Trophoblast cell (in vitro differentiated cells and primary cell): ENCODE measurements around the gene IFITM10.

ENCODE experiments used
- DNase-seq, 2 donors: peaks; one replicate each; pipeline ENCODE4 v3.0.0-alpha.2; 2016
- H2AFZ ChIP-seq: 2 replicates; pipeline ENCODE4 v1.6.1; 2013; ENCODE audit warnings: low read length, moderate library complexity, mild to moderate bottlenecking; ENCODE audit not compliant: insufficient read depth, poor library complexity
- H2AK5ac ChIP-seq: 2 replicates; pipeline ENCODE4 v1.6.1; 2013; ENCODE audit warnings: mild to moderate bottlenecking, low read length
- H2BK120ac ChIP-seq: 2 replicates; pipeline ENCODE4 v1.6.1; 2013; ENCODE audit warnings: low read length, mild to moderate bottlenecking, moderate library complexity; ENCODE audit not compliant: insufficient read depth, poor library complexity
- H2BK12ac ChIP-seq: 2 replicates; pipeline ENCODE4 v1.6.1; 2013; ENCODE audit warnings: mild to moderate bottlenecking, low read length, moderate library complexity
- H2BK5ac ChIP-seq: 2 replicates; pipeline ENCODE4 v1.6.1; 2013; ENCODE audit warnings: low read length, low read depth, moderate library complexity, mild to moderate bottlenecking; ENCODE audit not compliant: poor library complexity
- H3K14ac ChIP-seq: 2 replicates; pipeline ENCODE4 v1.6.1; 2013; ENCODE audit warnings: mild to moderate bottlenecking, low read length
- H3K18ac ChIP-seq: 2 replicates; pipeline ENCODE4 v1.6.1; 2013; ENCODE audit warnings: mild to moderate bottlenecking, low read length
- H3K23ac ChIP-seq: 2 replicates; pipeline ENCODE4 v1.6.1; 2013; ENCODE audit warnings: low read length
- H3K27ac ChIP-seq: 2 replicates; pipeline ENCODE4 v1.5.1; 2013; ENCODE audit warnings: low read depth, mild to moderate bottlenecking, inconsistent platforms, low read length, moderate library complexity
- H3K27me3 ChIP-seq: 2 replicates; pipeline ENCODE4 v1.6.1; 2013; ENCODE audit warnings: inconsistent platforms, mild to moderate bottlenecking, low read length, moderate library complexity; ENCODE audit not compliant: insufficient read depth
- H3K36me3 ChIP-seq, 2 experiments: 1 replicate in 1 of 2; 2 replicates in 1 of 2; pipeline ENCODE4 v1.6.1; 2013; ENCODE audit warnings: low read length in 2 of 2, mild to moderate bottlenecking in 2 of 2, moderate library complexity in 1 of 2; ENCODE audit not compliant: insufficient read depth in 2 of 2, control insufficient read depth in 1 of 2
- H3K4ac ChIP-seq: 2 replicates; pipeline ENCODE4 v1.6.1; 2013; ENCODE audit warnings: low read depth, mild to moderate bottlenecking, low read length, moderate library complexity
- H3K4me1 ChIP-seq, 2 experiments: 1 replicate in 1 of 2; 2 replicates in 1 of 2; pipeline ENCODE4 v1.6.1; 2013; ENCODE audit warnings: low read length in 2 of 2, mild to moderate bottlenecking in 2 of 2, moderate library complexity in 1 of 2; ENCODE audit not compliant: insufficient read depth in 2 of 2, control insufficient read depth in 1 of 2
- H3K4me2 ChIP-seq: 2 replicates; pipeline ENCODE4 v1.6.1; 2013; ENCODE audit warnings: inconsistent platforms, mild to moderate bottlenecking, low read length, moderate library complexity
- H3K4me3 ChIP-seq: 2 replicates; pipeline ENCODE4 v1.5.1; 2013; ENCODE audit warnings: mild to moderate bottlenecking, low read depth, low read length, inconsistent platforms
- H3K79me1 ChIP-seq: one replicate; pipeline ENCODE4 v1.6.1; 2013; ENCODE audit warnings: low read length
- H3K79me2 ChIP-seq: 2 replicates; pipeline ENCODE4 v1.6.1; 2013; ENCODE audit warnings: low read length, mild to moderate bottlenecking; ENCODE audit not compliant: control insufficient read depth, insufficient read depth, poor library complexity
- H3K9ac ChIP-seq: 2 replicates; pipeline ENCODE4 v1.6.1; 2013; ENCODE audit warnings: mild to moderate bottlenecking, low read length
- H3K9me3 ChIP-seq: 2 replicates; pipeline ENCODE4 v1.6.1; 2013; ENCODE audit warnings: low read depth, mild to moderate bottlenecking, control low read depth, inconsistent platforms, low read length; ENCODE audit not compliant: insufficient read depth
- H4K12ac ChIP-seq: 2 replicates; pipeline ENCODE4 v1.6.1; 2013; ENCODE audit warnings: low read depth, mild to moderate bottlenecking, low read length, moderate library complexity
- H4K8ac ChIP-seq: 2 replicates; pipeline ENCODE4 v1.6.1; 2013; ENCODE audit warnings: low read depth, mild to moderate bottlenecking, low read length, moderate library complexity
- H4K91ac ChIP-seq: one replicate; pipeline ENCODE4 v1.6.1; 2013; ENCODE audit warnings: low read depth, mild to moderate bottlenecking, low read length, moderate library complexity
- WGBS: extraction: QIAGEN DNeasy Blood & Tissue Kit; methylation state at CpG from one replicate; pipeline ENCODE4 v1.1.7; 2013; ENCODE audit warnings: missing lambda C conversion rate; ENCODE audit not compliant: insufficient read length, insufficient coverage; ENCODE audit errors: extremely low coverage; 5-methylcytosine and 5-hydroxymethylcytosine counted together

Gene IFITM10

DNA sequence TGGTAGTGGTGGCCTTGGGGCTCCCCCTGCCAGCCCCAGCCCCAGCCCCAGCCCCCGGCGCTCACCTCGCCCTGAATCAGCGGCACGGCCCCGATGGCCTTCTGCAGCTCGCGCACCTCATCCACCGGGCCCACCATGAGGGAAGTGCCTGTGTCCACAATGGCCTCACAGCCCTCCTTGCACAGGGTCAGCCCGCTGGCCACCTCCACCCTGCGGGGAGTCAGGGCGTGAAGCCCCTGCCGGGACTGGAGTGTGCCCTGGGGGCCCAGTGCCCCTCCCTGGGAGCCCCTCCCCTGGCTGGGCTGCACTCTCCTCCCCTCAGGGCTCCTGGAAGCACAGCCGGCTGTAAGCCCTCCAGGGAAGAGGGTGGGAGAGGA lies 3.5 kb upstream of the IFITM10 start:
- Histone ChIP-seq H2AK5ac (no peak overlapping the region), H2AFZ (no peak overlapping the region), H4K8ac (no peak overlapping the region), H3K27ac (no peak overlapping the region), H4K91ac (no peak overlapping the region), H2BK12ac (no peak overlapping the region), H2BK5ac (no peak overlapping the region), H3K9me3 (peaks cover 1% of the 10 kb centered on the region), H2BK120ac (no peak overlapping the region), H3K4me2 (no peak overlapping the region), H3K9ac (no peak overlapping the region), H3K14ac (no peak overlapping the region), H3K18ac (no peak overlapping the region), H3K36me3 (peaks cover 39 to 53% of the 10 kb centered on the region in 2 experiments), H3K27me3 (peaks cover 15% of the 10 kb centered on the region), H3K23ac (no peak overlapping the region), H4K12ac (no peak overlapping the region), H3K79me2 (no peaks in the 10 kb centered on the region), H3K79me1 (no peaks in the 10 kb centered on the region), H3K4me3 (peak overlapping the region; percentile 30), H3K4ac (no peak overlapping the region), H3K4me1 (no peaks in the 10 kb centered on the region)
- DNase-seq = no peak
- WGBS = no CpG with 5 or more reads among the region's 14 CpGs

DNA sequence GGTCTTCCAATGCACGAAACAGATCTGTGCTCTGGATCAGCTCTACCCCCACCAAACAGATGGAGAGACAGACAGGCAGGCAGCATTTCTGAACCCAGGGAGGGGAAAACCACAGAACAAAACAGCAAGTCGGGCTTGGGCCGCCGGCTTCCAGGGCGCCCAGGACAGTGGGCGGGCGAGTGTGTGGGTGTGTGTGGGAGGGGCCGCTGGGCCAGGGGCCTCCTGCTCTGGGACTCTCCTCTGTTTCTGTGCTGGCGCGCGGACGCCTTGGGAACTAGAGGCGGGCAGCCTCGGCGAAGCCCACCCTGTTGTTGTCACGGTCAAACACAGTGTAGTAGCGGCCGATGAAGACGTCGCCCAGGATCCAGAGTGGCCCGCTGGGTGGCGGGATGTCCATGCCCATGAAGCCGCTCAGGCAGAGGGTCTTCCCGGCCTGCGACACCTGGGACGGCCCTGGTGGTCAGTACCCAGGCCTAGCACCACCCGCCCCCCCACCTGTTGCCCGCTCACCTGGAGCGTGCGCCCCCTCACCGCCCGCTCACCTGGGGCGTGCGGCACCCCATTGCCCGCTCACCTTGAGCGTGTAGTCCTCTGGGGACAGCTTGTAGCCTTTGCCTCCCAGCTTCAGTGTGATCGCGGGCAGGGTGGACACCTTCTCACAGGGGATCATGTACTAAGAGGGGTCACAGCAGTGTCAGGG lies 3.0 kb upstream of the IFITM10 start:
- no peak for DNase-seq
- Histone ChIP-seq H3K36me3 (peaks cover 34 to 48% of the 10 kb centered on the region in 2 experiments), H3K79me2 (no peaks in the 10 kb centered on the region), H3K4me3 (no peak overlapping the region), H4K12ac (no peak overlapping the region), H3K18ac (no peak overlapping the region), H3K4ac (no peak overlapping the region), H3K9ac (no peak overlapping the region), H3K9me3 (peaks cover 1% of the 10 kb centered on the region), H3K27me3 (peaks cover 20% of the 10 kb centered on the region), H3K27ac (no peak overlapping the region), H4K91ac (no peak overlapping the region), H3K14ac (no peak overlapping the region), H4K8ac (no peak overlapping the region), H2AK5ac (no peak overlapping the region), H2BK12ac (no peak overlapping the region), H2BK120ac (no peak overlapping the region), H3K79me1 (no peaks in the 10 kb centered on the region), H2BK5ac (no peak overlapping the region), H3K23ac (no peak overlapping the region), H3K4me1 (no peaks in the 10 kb centered on the region), H3K4me2 (no peak overlapping the region), H2AFZ (no peak overlapping the region)
- WGBS = no CpG with 5 or more reads among the region's 38 CpGs

DNA sequence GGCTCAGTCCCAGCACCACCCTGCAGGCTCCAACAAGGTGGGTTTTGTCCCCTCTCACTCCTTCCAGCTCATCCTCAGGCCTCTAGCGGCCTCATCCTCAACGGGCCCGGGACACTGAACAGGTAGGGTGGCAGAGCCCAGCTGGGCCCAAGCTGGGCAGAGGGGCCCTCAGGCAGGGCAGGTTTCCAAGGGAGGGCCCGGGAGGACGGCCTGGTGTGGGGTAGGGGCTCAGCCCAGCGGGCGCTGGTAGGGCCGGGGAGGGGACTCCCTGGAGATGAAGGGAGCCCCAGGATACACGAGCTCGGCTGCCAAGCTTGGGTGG lies 2.5 kb upstream of the IFITM10 start:
- Histone ChIP-seq H3K36me3 (peaks cover 34 to 48% of the 10 kb centered on the region in 2 experiments), H3K18ac (no peak overlapping the region), H2AK5ac (no peak overlapping the region), H3K27me3 (peaks cover 24% of the 10 kb centered on the region), H2BK5ac (no peak overlapping the region), H4K91ac (no peak overlapping the region), H3K79me1 (no peaks in the 10 kb centered on the region), H2BK12ac (no peak overlapping the region), H2BK120ac (no peak overlapping the region), H3K4ac (no peak overlapping the region), H3K9me3 (peaks cover 5% of the 10 kb centered on the region), H3K14ac (no peak overlapping the region), H3K4me1 (no peaks in the 10 kb centered on the region), H3K4me3 (no peak overlapping the region), H3K9ac (no peak overlapping the region), H4K8ac (no peak overlapping the region), H3K4me2 (no peak overlapping the region), H3K23ac (no peak overlapping the region), H2AFZ (no peak overlapping the region), H3K27ac (no peak overlapping the region), H3K79me2 (no peaks in the 10 kb centered on the region), H4K12ac (no peak overlapping the region)
- no peak for DNase-seq
- no CpG with 5 or more reads among the region's 10 CpGs for WGBS

DNA sequence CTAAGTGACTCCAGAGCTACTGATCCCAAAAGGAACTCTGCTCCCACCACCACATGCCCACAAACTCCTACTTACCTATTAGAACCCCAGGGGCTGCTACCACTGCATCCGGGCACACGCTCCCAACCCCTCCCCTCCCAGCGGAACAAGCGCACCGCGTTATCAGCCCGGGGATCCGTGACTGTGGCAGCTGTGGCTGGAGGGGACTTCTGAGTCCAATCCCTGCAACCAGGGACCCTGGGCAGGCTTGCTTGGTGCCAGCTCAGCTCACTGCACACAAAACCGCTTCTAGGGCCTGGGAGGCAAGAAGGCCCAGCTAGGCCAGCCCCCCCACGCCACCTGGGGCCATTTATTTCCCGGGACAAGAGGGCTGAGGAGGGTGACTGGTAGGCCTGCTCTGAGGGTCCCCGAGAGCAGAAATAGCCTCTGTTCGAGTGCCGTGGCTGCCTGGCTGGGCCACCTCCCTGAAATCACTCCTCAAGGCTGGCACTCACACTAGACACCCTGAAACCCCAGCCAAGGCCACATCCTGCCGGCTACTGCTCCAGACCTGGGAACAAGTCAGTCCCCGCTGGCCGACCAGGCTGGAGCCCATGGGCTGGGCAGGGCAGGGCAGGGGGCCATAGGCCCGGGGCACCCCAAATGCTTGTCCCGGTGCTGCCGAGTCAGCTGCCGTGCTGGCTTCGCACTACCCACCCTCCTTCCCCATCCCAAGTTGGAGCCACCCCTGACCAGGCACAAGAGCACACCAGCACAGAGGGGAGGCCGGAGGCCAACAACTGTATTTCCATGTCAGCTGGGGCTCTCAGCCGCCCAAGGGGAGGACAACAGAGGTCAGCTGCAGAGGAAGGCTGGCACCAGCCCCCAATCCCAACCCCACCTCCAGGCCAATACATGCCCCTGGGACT lies 1.9 kb upstream of the IFITM10 start:
- no peak overlapping the region for H2BK12ac ChIP-seq
- no peak for DNase-seq
- H3K4me3 ChIP-seq = no peak overlapping the region
- H4K12ac ChIP-seq = no peak overlapping the region
- H3K4me2 ChIP-seq = no peak overlapping the region
- no peak overlapping the region for H3K27ac ChIP-seq
- no peaks in the 10 kb centered on the region for H3K79me2 ChIP-seq
- H3K4ac ChIP-seq = no peak overlapping the region
- H3K9ac ChIP-seq = no peak overlapping the region
- H3K36me3 ChIP-seq = peaks cover 31 to 43% of the 10 kb centered on the region in 2 experiments
- H3K79me1 ChIP-seq = no peaks in the 10 kb centered on the region
- WGBS = no CpG with 5 or more reads among the region's 24 CpGs
- no peak overlapping the region for H4K8ac ChIP-seq
- no peak overlapping the region for H3K14ac ChIP-seq
- no peak overlapping the region for H4K91ac ChIP-seq
- no peak overlapping the region for H3K23ac ChIP-seq
- no peak overlapping the region for H2BK120ac ChIP-seq
- peaks cover 5% of the 10 kb centered on the region for H3K9me3 ChIP-seq
- no peak overlapping the region for H2BK5ac ChIP-seq
- H2AFZ ChIP-seq = no peak overlapping the region
- H3K18ac ChIP-seq = no peak overlapping the region
- no peaks in the 10 kb centered on the region for H3K4me1 ChIP-seq
- H2AK5ac ChIP-seq = no peak overlapping the region
- H3K27me3 ChIP-seq = peaks cover 24% of the 10 kb centered on the region
